Natural killer cell (primary cell): ENCODE data around the gene PFKFB3. TPM values are rescaled to one million over a fixed set of nuclear protein-coding genes. Genes with fewer than 3 reads are reported as not detected.
"Not testable (repeated sequence)": the region's sequence is repeated elsewhere in the genome, so short reads cannot be mapped to it uniquely, and the experiment has no call there.

Source experiments
- ATAC-seq, 3 donors: fragments of 150-1000 bp in 2 of 3; fragments of 200-7000 bp in 1 of 3; cut with Tn5 transposase; 1 replicate in 1 of 3; 2 replicates in 2 of 3; pipeline ENCODE4 v1.10.0; 2021; ENCODE audit warnings: mild to moderate bottlenecking in 2 of 3, moderate library complexity in 2 of 3
- DNase-seq, 2 donors: peaks; one replicate each; pipeline versions ENCODE4 v3.0.0 to v3.0.0-alpha.2; 2013 to 2021; ENCODE audit warnings: mixed read lengths in 1 of 2
- H3K27ac ChIP-seq: one replicate; pipeline ENCODE4 v1.5.1; 2013; ENCODE audit warnings: mild to moderate bottlenecking, low read length
- H3K27me3 ChIP-seq: one replicate; pipeline ENCODE4 v1.6.1; 2013; ENCODE audit warnings: low read length; ENCODE audit not compliant: control insufficient read depth, insufficient read depth
- H3K36me3 ChIP-seq: one replicate; pipeline ENCODE4 v1.6.1; 2013; ENCODE audit warnings: low read length; ENCODE audit not compliant: control insufficient read depth, insufficient read depth
- H3K4me1 ChIP-seq: one replicate; pipeline ENCODE4 v1.6.1; 2013; ENCODE audit warnings: low read length; ENCODE audit not compliant: control insufficient read depth, insufficient read depth
- H3K4me3 ChIP-seq: one replicate; pipeline ENCODE4 v1.5.1; 2013; ENCODE audit warnings: low read length
- H3K9me3 ChIP-seq: one replicate; pipeline ENCODE4 v1.6.1; 2013; ENCODE audit warnings: low read length; ENCODE audit not compliant: control insufficient read depth, insufficient read depth
- H3K27ac Mint-ChIP-seq, 2 donors: one replicate each; pipeline ENCODE4 v1.8.0; 2022; ENCODE audit warnings: mild to moderate bottlenecking in 2 of 2, mixed read lengths in 2 of 2, moderate library complexity in 1 of 2
- H3K27me3 Mint-ChIP-seq, 2 donors: one replicate each; pipeline ENCODE4 v1.8.0; 2022; ENCODE audit warnings: low read depth in 2 of 2, mixed read lengths in 2 of 2
- H3K36me3 Mint-ChIP-seq: one replicate; pipeline ENCODE4 v1.8.0; 2022; ENCODE audit warnings: mixed read lengths
- H3K4me1 Mint-ChIP-seq, 2 donors: one replicate each; pipeline ENCODE4 v1.8.0; 2022; ENCODE audit warnings: mixed read lengths in 2 of 2
- H3K4me3 Mint-ChIP-seq: one replicate; pipeline ENCODE4 v1.8.0; 2022; ENCODE audit warnings: mild to moderate bottlenecking, moderate library complexity, mixed read lengths
- H3K9me3 Mint-ChIP-seq, 2 donors: one replicate each; pipeline ENCODE4 v1.8.0; 2022; ENCODE audit warnings: mixed read lengths in 2 of 2
- CTCF ChIP-seq: fragments of 200-600 bp; IDR thresholded peaks from one replicate; pipeline ENCODE4 v1.8.0; 2022; ENCODE audit warnings: antibody characterized with exemption
- WGBS: methylation state at CpG from one replicate; pipeline ENCODE4 v1.1.7; 2013; ENCODE audit warnings: missing lambda C conversion rate; ENCODE audit not compliant: insufficient coverage; 5-methylcytosine and 5-hydroxymethylcytosine counted together
- intact Hi-C: fragments of 100-400 bp; cut with micrococcal nuclease; formaldehyde crosslinking; loops from one replicate; pipeline ENCODE4 v1.14.2; 2022
- total RNA-seq, 4 donors: library from RNA; stranded (reverse); fragments of 120-200 nt in 1 of 4; gene quantifications; one replicate each; pipeline versions ENCODE4 v1.2.3 to v1.2.4, GENCODE V29; 2013 to 2022

The PFKFB3 gene
- total RNA-seq, 3 donors from 2014 or later (not counting 1 experiment from before 2014, with no cell fraction given), result 33.4 to 59.7 (median 39.0) TPM

- Histone ChIP-seq H3K9me3 (no peaks in the 10 kb centered on the region), H3K27me3 (no peaks in the 10 kb centered on the region), H3K36me3 (no peaks in the 10 kb centered on the region), H3K27ac (no peak overlapping the region), H3K4me3 (no peak overlapping the region), H3K4me1 (no peaks in the 10 kb centered on the region)
- DNase-seq (no peak), ATAC-seq (no peak)
- Mint-ChIP-seq H3K27me3 (no peaks in the 10 kb centered on the region), H3K36me3 (no peaks in the 10 kb centered on the region), H3K27ac (no peak overlapping the region), H3K4me1 (peaks cover 0 to 11% of the 10 kb centered on the region in 2 donors), H3K4me3 (no peak overlapping the region), H3K9me3 (no peaks in the 10 kb centered on the region)
- 83% methylated on average over 6 of the region's 6 CpGs for WGBS
- no peak for TF ChIP-seq CTCF
- intact Hi-C loops, result no loop called here
Measured at GRCh38 chr10:6187278-6187677, 15.5 kb upstream of the PFKFB3 start.

- H3K9me3 Mint-ChIP-seq, intact Hi-C loops, H3K4me1 ChIP-seq, H3K4me3 ChIP-seq, H3K9me3 ChIP-seq, H3K27me3 ChIP-seq, H3K36me3 Mint-ChIP-seq, H3K27ac Mint-ChIP-seq, DNase-seq, H3K27me3 Mint-ChIP-seq, H3K36me3 ChIP-seq, H3K27ac ChIP-seq, H3K4me3 Mint-ChIP-seq, ATAC-seq: not testable (repeated sequence)
- H3K4me1 Mint-ChIP-seq, result peaks cover 0 to 11% of the 10 kb centered on the region in 2 donors
- 97% methylated on average over 9 of the region's 9 CpGs for whole genome bisulfite sequencing
Measured at GRCh38 chr10:6190033-6190432, 12.7 kb upstream of the PFKFB3 start.

GRCh38 chr10:6191147-6191546, 11.6 kb upstream of the PFKFB3 start:
- no peak overlapping the region for H3K27ac ChIP-seq
- Mint-ChIP-seq H3K27ac (no peak overlapping the region), H3K4me1 (peaks cover 0 to 11% of the 10 kb centered on the region in 2 donors), H3K9me3 (no peaks in the 10 kb centered on the region), H3K4me3 (no peak overlapping the region), H3K27me3 (no peaks in the 10 kb centered on the region), H3K36me3 (no peaks in the 10 kb centered on the region)
- DNase-seq, result no peak
- intact Hi-C loops, result no loop called here
- ATAC-seq, result no peak
- H3K9me3 ChIP-seq, result no peaks in the 10 kb centered on the region
- no peaks in the 10 kb centered on the region for H3K4me1 ChIP-seq
- no peak for TF ChIP-seq CTCF
- H3K4me3 ChIP-seq, result no peak overlapping the region
- WGBS, result 79% methylated on average over 5 of the region's 8 CpGs
- H3K36me3 ChIP-seq, result no peaks in the 10 kb centered on the region
- H3K27me3 ChIP-seq, result no peaks in the 10 kb centered on the region

- H3K27me3 Mint-ChIP-seq, result no peaks in the 10 kb centered on the region
- no peak overlapping the region for H3K27ac Mint-ChIP-seq
- WGBS, result 95% methylated on average over 17 of the region's 19 CpGs
- Histone ChIP-seq H3K36me3 (no peaks in the 10 kb centered on the region), H3K4me3 (no peak overlapping the region), H3K27me3 (no peaks in the 10 kb centered on the region), H3K9me3 (no peaks in the 10 kb centered on the region), H3K4me1 (no peaks in the 10 kb centered on the region), H3K27ac (no peak overlapping the region)
- no peaks in the 10 kb centered on the region for H3K36me3 Mint-ChIP-seq
- H3K4me3 Mint-ChIP-seq, result no peak overlapping the region
- H3K4me1 Mint-ChIP-seq, result peaks cover 0 to 11% of the 10 kb centered on the region in 2 donors
- TF ChIP-seq CTCF, result no peak
- intact Hi-C loops, result no loop called here
- ATAC-seq, result no peak
- DNase-seq, result no peak
- H3K9me3 Mint-ChIP-seq, result no peaks in the 10 kb centered on the region
Measured at GRCh38 chr10:6191569-6191968, 11.2 kb upstream of the PFKFB3 start.

- H3K4me1 Mint-ChIP-seq, result peaks cover 0 to 11% of the 10 kb centered on the region in 2 donors
- intact Hi-C loops, H3K4me3 ChIP-seq, H3K36me3 ChIP-seq, DNase-seq, H3K4me3 Mint-ChIP-seq, ATAC-seq, H3K36me3 Mint-ChIP-seq, H3K27ac Mint-ChIP-seq, H3K9me3 Mint-ChIP-seq, H3K27ac ChIP-seq, H3K27me3 ChIP-seq, H3K27me3 Mint-ChIP-seq, H3K9me3 ChIP-seq, H3K4me1 ChIP-seq: not testable (repeated sequence)
- 95% methylated on average over 5 of the region's 5 CpGs for WGBS
Measured at GRCh38 chr10:6193342-6193741, 9.4 kb upstream of the PFKFB3 start.
